MM.1S (cell line): ENCODE measurements around the gene GZMM.

ENCODE experiments used
- CTCF ChIP-seq: fragments of 300-600 bp; sonication (generic); IDR thresholded peaks from 2 replicates; pipeline ENCODE4 v1.5.1; 2016; ENCODE audit warnings: antibody characterized with exemption, low read length, mixed read lengths
- EZH2 ChIP-seq: fragments of 300-600 bp; sonication (generic); optimal IDR thresholded peaks from 2 replicates; pipeline ENCODE3; 2017; ENCODE audit warnings: low read depth, mild to moderate bottlenecking, antibody characterized with exemption, low read length, mixed read lengths

DNA sequence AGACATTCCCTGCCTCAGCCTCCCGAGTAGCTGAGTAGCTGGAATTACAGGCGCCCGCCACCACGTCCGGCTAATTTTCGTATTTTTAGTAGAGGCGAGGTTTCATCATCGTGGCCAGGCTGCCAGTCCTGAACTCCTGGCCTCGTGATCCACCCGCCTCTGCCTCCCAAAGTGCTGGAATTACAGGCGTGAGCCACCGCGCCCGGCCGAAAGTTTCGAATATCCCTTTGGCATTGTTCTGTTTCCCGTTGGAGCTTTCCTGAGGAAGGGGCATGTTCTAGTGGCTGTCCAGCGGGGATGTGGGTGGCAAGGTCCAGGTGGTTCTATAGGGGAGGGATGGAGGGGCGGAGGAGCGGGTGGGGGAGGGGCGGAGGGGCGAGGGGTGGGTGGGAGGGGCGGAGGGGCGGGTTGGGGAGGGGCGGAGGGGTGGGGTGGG is 26.4 kb downstream of the GZMM start:
- TF ChIP-seq CTCF (no peak), EZH2 (no peak)
